Measurements from ENCODE around the gene PKP4. TPM values are rescaled to one million over a fixed set of nuclear protein-coding genes. Genes with fewer than 3 reads are reported as not detected.
"Not testable (repeated sequence)": the region's sequence is repeated elsewhere in the genome, so short reads cannot be mapped to it uniquely, and the experiment has no call there.

The PKP4 gene
- polyA plus RNA-seq (2012; ENCODE audit: insufficient read depth, insufficient read length): 45.1 TPM

GRCh38 chr2:158456309-158457066 lies at the start of gene PKP4, which contains the start of gene CCDC148:
Gene PKP4 (plus strand): TSS chr2:158456952. CDS start chr2:158533185, 76,233 bp downstream.
Gene CCDC148 (minus strand): TSS chr2:158456753. CDS start chr2:158456439, 314 bp downstream.
- DNase-seq (ENCODE audit: low read depth, low spot score): peak; percentile 87
- H3K4me3 ChIP-seq (ENCODE audit: low read length): peak within 1 kb of the TSS; percentile 73

- H3K4me3 ChIP-seq (ENCODE audit: low read length): no peak overlapping the region
- no peak for DNase-seq (ENCODE audit: low read depth, low spot score)
Measured at GRCh38 chr2:158407031-158407430, 49.7 kb upstream of the PKP4 start.

GRCh38 chr2:158410132-158410531 lies 46.6 kb upstream of the PKP4 start:
- no peak for DNase-seq (ENCODE audit: low read depth, low spot score)
- H3K4me3 ChIP-seq (ENCODE audit: low read length): no peak overlapping the region

GRCh38 chr2:158411748-158412147 lies 45.0 kb upstream of the PKP4 start:
- DNase-seq (ENCODE audit: low read depth, low spot score): no peak
- H3K4me3 ChIP-seq (ENCODE audit: low read length): no peak overlapping the region

- DNase-seq (ENCODE audit: low read depth, low spot score): no peak
- no peak overlapping the region for H3K4me3 ChIP-seq (ENCODE audit: low read length)
Measured at GRCh38 chr2:158412206-158412605, 44.5 kb upstream of the PKP4 start.

GRCh38 chr2:158413581-158413980 lies 43.2 kb upstream of the PKP4 start:
- no peak for DNase-seq (ENCODE audit: low read depth, low spot score)
- H3K4me3 ChIP-seq (ENCODE audit: low read length): no peak overlapping the region

- DNase-seq (ENCODE audit: low read depth, low spot score): no peak
- H3K4me3 ChIP-seq (ENCODE audit: low read length): no peak overlapping the region
Measured at GRCh38 chr2:158414538-158414937, 42.2 kb upstream of the PKP4 start.

- no peak for DNase-seq (ENCODE audit: low read depth, low spot score)
- no peak overlapping the region for H3K4me3 ChIP-seq (ENCODE audit: low read length)
Measured at GRCh38 chr2:158432117-158432516, 24.6 kb upstream of the PKP4 start.

GRCh38 chr2:158433716-158434115 lies 23.0 kb upstream of the PKP4 start:
- DNase-seq (ENCODE audit: low read depth, low spot score); H3K4me3 ChIP-seq (ENCODE audit: low read length): not testable (repeated sequence)

- DNase-seq (ENCODE audit: low read depth, low spot score); H3K4me3 ChIP-seq (ENCODE audit: low read length): not testable (repeated sequence)
Measured at GRCh38 chr2:158439062-158439461, 17.7 kb upstream of the PKP4 start.

GRCh38 chr2:158443606-158444005 lies 13.1 kb upstream of the PKP4 start:
- H3K4me3 ChIP-seq (ENCODE audit: low read length): no peak overlapping the region
- no peak for DNase-seq (ENCODE audit: low read depth, low spot score)

GRCh38 chr2:158457092-158457825 lies 507 bp downstream of the PKP4 start:
- peak overlapping the region; percentile 73 for H3K4me3 ChIP-seq (ENCODE audit: low read length)
- no peak for DNase-seq (ENCODE audit: low read depth, low spot score)

GRCh38 chr2:158457826-158458616 lies 1.3 kb downstream of the PKP4 start:
- no peak for DNase-seq (ENCODE audit: low read depth, low spot score)
- H3K4me3 ChIP-seq (ENCODE audit: low read length): peak overlapping the region; percentile 73

GRCh38 chr2:158458617-158458920 lies 1.8 kb downstream of the PKP4 start:
- no peak for DNase-seq (ENCODE audit: low read depth, low spot score)
- peak overlapping the region; percentile 73; the same call in 1 of the 2 replicates for H3K4me3 ChIP-seq (ENCODE audit: low read length)

GRCh38 chr2:158459161-158460003 lies 2.6 kb downstream of the PKP4 start:
- no peak overlapping the region for H3K4me3 ChIP-seq (ENCODE audit: low read length)
- DNase-seq (ENCODE audit: low read depth, low spot score): no peak

GRCh38 chr2:158460632-158461297 lies 4.0 kb downstream of the PKP4 start:
- no peak for DNase-seq (ENCODE audit: low read depth, low spot score)
- H3K4me3 ChIP-seq (ENCODE audit: low read length): no peak overlapping the region

GRCh38 chr2:158463496-158464095 lies 6.8 kb downstream of the PKP4 start:
- DNase-seq (ENCODE audit: low read depth, low spot score): no peak
- H3K4me3 ChIP-seq (ENCODE audit: low read length): no peak overlapping the region

Measured in Jurkat, Clone E6-1 (cell line).